Measurements from ENCODE around the gene REG4. TPM values are rescaled to one million over a fixed set of nuclear protein-coding genes. Genes with fewer than 3 reads are reported as not detected.

REG4 gene
- total RNA-seq, 1 experiment from 2014 or later, result not detected

GRCh38 chr1:119797606-119798005, 13.7 kb downstream of the REG4 start:
- TF ChIP-seq EZH2phosphoT487 (IDR thresholded peaks at IDR 0.05; ENCODE audit: borderline replicate concordance) (no peak), YY1 (IDR thresholded peaks at IDR 0.05; ENCODE audit: extremely low read depth, insufficient replicate concordance, low read depth, low read length) (no peak), RAD21 (IDR thresholded peaks at IDR 0.05; ENCODE audit: low read depth) (no peak), EZH2 (IDR thresholded peaks at IDR 0.05) (no peak), POLR2AphosphoS5 (IDR thresholded peaks at IDR 0.05; ENCODE audit: low read depth, low read length) (no peak), ELF1 (IDR thresholded peaks at IDR 0.05; ENCODE audit: borderline replicate concordance, low read depth) (no peak), REST (IDR thresholded peaks at IDR 0.05; ENCODE audit: low read depth) (no peak), FOSL1 (IDR thresholded peaks at IDR 0.05; ENCODE audit: low read depth) (no peak), CEBPB (IDR thresholded peaks at IDR 0.05; ENCODE audit: low read depth) (no peak), ZFX (IDR thresholded peaks at IDR 0.05) (no peak)
- Histone ChIP-seq H3K4me2 (ENCODE audit: low read length) (no peak overlapping the region), H3K27ac (ENCODE audit: low read depth, low read length) (no peak overlapping the region), H3K27me3 (ENCODE audit: insufficient read depth, low read length) (no peaks in the 10 kb centered on the region), H3K9me3 (ENCODE audit: control insufficient read depth in 1 of 2, insufficient read depth in 1 of 2, low read depth in 1 of 2, low read length in 2 of 2) (no peaks in the 10 kb centered on the region), H4K20me1 (ENCODE audit: insufficient read depth) (no peaks in the 10 kb centered on the region), H3K79me2 (ENCODE audit: insufficient read depth, low read length) (no peaks in the 10 kb centered on the region), H3K4me1 (ENCODE audit: control insufficient read depth in 1 of 2, insufficient read depth in 2 of 2, low read length in 2 of 2) (no peaks in the 10 kb centered on the region), H3K9ac (ENCODE audit: low read length) (no peak overlapping the region), H3K9me2 (ENCODE audit: insufficient read depth) (no peaks in the 10 kb centered on the region), H3K36me3 (ENCODE audit: control insufficient read depth in 1 of 2, insufficient read depth in 2 of 2, low read length in 2 of 2) (no peaks in the 10 kb centered on the region), H2AFZ (ENCODE audit: low read depth, low read length, poor library complexity, severe bottlenecking) (no peak overlapping the region), H3K4me3 (replicated peaks in 1 of 2; ENCODE audit: low read depth in 1 of 2, low read length in 2 of 2) (no peak overlapping the region)
- ATAC-seq, result no peak
- ChIA-PET POLR2A (no interaction called here), RAD21 (ENCODE audit: low non-redundant PET in 1 of 2, low total read pairs in 2 of 2, uncharacterized antibody in 2 of 2, unreplicated experiment in 2 of 2) (no interaction called here), CTCF (interaction anchor here (1.0 kb wide), 1 partner anchor 12 kb away, joined by 4 read pairs; no protein-coding TSS in a partner anchor)
- no peak for DNase-seq (ENCODE audit: low read depth, low spot score)
- intact Hi-C loops (cut with micrococcal nuclease), result no loop called here
- BruUV-seq (replicated peaks), result no TSS peak

Measured in HCT116 (cell line).